ENCODE measurements around the gene CFAP74. TPM values are rescaled to one million over a fixed set of nuclear protein-coding genes. Genes with fewer than 3 reads are reported as not detected.

CFAP74 gene
- total RNA-seq, 1 experiment from 2014 or later: not detected

DNA sequence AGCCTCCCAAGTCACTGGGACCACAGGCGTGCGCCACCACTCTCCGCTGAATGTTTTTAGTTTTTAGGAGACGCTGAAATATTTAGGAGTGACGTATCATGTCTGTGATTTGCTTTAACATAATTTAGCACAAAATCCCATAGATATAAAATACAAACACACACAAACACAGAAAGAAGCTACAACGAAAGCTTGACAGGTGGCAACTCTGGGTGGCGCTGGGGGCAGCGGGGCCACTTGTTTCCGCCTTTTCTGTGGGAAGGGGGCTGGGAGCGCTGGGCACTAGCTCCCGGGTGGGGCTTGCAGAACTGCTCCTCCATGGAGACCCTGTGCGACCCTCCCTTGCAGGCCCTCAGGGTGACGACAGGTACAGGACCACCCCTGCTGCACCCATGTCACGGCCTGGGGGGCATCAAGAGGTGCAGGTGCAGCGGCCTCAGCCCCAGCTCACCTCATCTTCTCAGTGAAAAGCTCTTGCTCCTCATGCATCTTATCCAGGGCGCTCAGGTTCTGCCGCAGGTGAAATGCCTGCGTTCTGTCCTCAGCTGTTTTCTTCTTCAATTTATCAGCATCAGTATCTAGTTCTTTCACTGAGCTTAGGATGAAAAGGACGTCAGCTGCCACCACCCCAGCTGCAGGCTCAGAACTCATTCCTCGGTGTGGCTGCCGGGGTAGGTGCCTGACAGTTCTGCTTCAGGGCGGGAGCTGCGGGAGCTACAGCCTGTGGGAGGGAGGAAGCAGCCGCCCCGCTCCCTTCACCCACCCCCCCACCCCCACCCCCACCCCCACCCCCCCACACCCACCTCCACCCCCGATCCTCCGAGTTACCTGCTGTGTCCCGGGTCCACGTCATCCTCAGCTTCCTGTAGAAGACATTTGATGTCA is 15.3 kb downstream of the CFAP74 start:
- H4K20me1 ChIP-seq (ENCODE audit: low read length): no peaks in the 10 kb centered on the region
- H3K27ac ChIP-seq (ENCODE audit: low read length): no peak overlapping the region
- H3K9me3 ChIP-seq (ENCODE audit: low read length): no peaks in the 10 kb centered on the region
- H3K4me1 ChIP-seq (ENCODE audit: insufficient read depth, low read length): no peaks in the 10 kb centered on the region
- CTCF ChIA-PET: interaction anchor here (0.6 kb wide), 1 partner anchor 19 kb away, joined by 6 read pairs; no protein-coding TSS in a partner anchor
- H3K27me3 ChIP-seq (ENCODE audit: low read length): no peaks in the 10 kb centered on the region
- H3F3A ChIP-seq (ENCODE audit: low read length, unreplicated experiment): no peaks in the 10 kb centered on the region
- no TSS peak for BruUV-seq (replicated peaks)
- H3K9me2 ChIP-seq (replicated peaks; ENCODE audit: low read length): no peaks in the 10 kb centered on the region
- no peak overlapping the region for H2AFZ ChIP-seq (ENCODE audit: low read length)
- no peaks in the 10 kb centered on the region for H3K36me3 ChIP-seq (ENCODE audit: low read depth, low read length)
- no peak overlapping the region for H3K4me3 ChIP-seq (ENCODE audit: low read length)
- ATAC-seq (no peak), DNase-seq (no peak)
- H3K9ac ChIP-seq (ENCODE audit: low read length): no peak overlapping the region
- H3K4me2 ChIP-seq (ENCODE audit: low read length): no peak overlapping the region
- POLR2A ChIA-PET (ENCODE audit: unreplicated experiment): no interaction called here
- H3K79me2 ChIP-seq (ENCODE audit: low read length): no peaks in the 10 kb centered on the region
- no peak for TF ChIP-seq EZH2phosphoT487 (IDR thresholded peaks at IDR 0.05; ENCODE audit: borderline replicate concordance, low read length)
- no peak for TF ChIP-seq EZH2 (IDR thresholded peaks at IDR 0.05; ENCODE audit: low read length, unreplicated experiment)
- TF ChIP-seq, protein P1, sequence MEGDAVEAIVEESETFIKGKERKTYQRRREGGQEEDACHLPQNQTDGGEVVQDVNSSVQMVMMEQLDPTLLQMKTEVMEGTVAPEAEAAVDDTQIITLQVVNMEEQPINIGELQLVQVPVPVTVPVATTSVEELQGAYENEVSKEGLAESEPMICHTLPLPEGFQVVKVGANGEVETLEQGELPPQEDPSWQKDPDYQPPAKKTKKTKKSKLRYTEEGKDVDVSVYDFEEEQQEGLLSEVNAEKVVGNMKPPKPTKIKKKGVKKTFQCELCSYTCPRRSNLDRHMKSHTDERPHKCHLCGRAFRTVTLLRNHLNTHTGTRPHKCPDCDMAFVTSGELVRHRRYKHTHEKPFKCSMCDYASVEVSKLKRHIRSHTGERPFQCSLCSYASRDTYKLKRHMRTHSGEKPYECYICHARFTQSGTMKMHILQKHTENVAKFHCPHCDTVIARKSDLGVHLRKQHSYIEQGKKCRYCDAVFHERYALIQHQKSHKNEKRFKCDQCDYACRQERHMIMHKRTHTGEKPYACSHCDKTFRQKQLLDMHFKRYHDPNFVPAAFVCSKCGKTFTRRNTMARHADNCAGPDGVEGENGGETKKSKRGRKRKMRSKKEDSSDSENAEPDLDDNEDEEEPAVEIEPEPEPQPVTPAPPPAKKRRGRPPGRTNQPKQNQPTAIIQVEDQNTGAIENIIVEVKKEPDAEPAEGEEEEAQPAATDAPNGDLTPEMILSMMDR (conservative IDR thresholded peaks at IDR 0.05; ENCODE audit: low read depth, low read length): no peak
- intact Hi-C loops (cut with micrococcal nuclease): no loop called here

DNA sequence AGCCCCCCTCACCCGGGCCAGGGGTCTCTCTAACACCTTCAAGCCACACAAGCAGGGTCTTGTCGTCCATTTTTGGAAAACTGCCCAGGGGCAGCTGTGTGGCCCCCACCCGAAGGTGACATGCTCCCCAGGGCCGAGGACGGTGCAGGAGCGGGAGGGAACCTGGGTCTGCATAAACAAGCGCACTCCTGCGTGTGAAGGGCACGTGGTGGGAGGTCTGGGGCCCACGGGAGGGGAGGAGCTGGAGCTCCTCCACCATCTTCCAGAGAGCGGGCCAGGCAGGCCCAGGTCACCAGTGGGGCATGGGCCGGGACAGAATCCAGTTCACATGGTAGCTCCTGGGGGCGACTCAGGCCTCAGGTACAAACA is 16.5 kb downstream of the CFAP74 start:
- ChIA-PET POLR2A (ENCODE audit: unreplicated experiment) (no interaction called here), CTCF (no interaction called here)
- H3K4me3 ChIP-seq (ENCODE audit: low read length): no peak overlapping the region
- no peaks in the 10 kb centered on the region for H4K20me1 ChIP-seq (ENCODE audit: low read length)
- H3K9me3 ChIP-seq (ENCODE audit: low read length): no peaks in the 10 kb centered on the region
- H3K27me3 ChIP-seq (ENCODE audit: low read length): no peaks in the 10 kb centered on the region
- H3K9ac ChIP-seq (ENCODE audit: low read length): no peak overlapping the region
- no peak for ATAC-seq
- intact Hi-C loops (cut with micrococcal nuclease): no loop called here
- H3K4me1 ChIP-seq (ENCODE audit: insufficient read depth, low read length): no peaks in the 10 kb centered on the region
- H3K27ac ChIP-seq (ENCODE audit: low read length): no peak overlapping the region
- no peak overlapping the region for H2AFZ ChIP-seq (ENCODE audit: low read length)
- no peaks in the 10 kb centered on the region for H3K36me3 ChIP-seq (ENCODE audit: low read depth, low read length)
- BruUV-seq (replicated peaks): no TSS peak
- no peaks in the 10 kb centered on the region for H3K9me2 ChIP-seq (replicated peaks; ENCODE audit: low read length)
- no peak overlapping the region for H3K4me2 ChIP-seq (ENCODE audit: low read length)
- no peak for DNase-seq
- H3F3A ChIP-seq (ENCODE audit: low read length, unreplicated experiment): no peaks in the 10 kb centered on the region
- TF ChIP-seq EZH2phosphoT487 (IDR thresholded peaks at IDR 0.05; ENCODE audit: borderline replicate concordance, low read length): no peak
- TF ChIP-seq, protein P1 (conservative IDR thresholded peaks at IDR 0.05; ENCODE audit: low read depth, low read length): no peak
- no peak for TF ChIP-seq EZH2 (IDR thresholded peaks at IDR 0.05; ENCODE audit: low read length, unreplicated experiment)
- no peaks in the 10 kb centered on the region for H3K79me2 ChIP-seq (ENCODE audit: low read length)

DNA sequence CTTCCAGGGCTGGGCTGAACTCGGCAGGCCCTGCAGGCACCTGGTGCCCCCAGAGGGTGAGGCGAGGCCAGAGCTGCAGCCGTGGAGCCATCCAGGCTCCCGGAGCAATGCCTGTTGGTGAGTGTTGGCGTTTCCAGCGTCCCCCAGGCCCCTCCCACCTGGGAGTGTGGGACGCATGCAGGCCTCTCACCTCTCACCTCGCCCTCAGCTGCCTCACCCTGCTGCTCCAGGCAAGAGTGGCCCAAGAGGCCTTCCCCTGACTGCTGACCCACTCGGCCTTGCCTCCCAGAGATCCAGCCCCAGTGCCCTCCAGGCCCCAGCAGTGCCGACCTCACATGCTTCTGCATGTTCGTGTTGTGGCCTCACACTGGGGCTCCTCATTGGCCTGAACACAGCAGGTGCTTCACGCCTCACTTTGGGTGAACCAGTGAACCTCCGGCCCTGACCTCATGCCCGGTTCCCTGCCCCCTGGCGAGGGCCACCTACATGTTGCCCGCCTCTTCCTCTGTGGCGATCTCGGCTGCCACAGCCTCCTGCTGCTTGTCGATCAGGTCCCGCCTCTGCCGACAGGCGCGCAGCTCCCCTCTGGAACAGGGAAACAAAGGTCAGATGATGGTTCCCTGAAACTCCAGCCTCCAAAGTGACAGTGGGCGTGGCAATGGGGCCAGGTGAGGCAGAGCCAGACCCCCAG is 17.0 kb downstream of the CFAP74 start:
- TF ChIP-seq, protein P1 (conservative IDR thresholded peaks at IDR 0.05; ENCODE audit: low read depth, low read length): no peak
- no peak for TF ChIP-seq EZH2 (IDR thresholded peaks at IDR 0.05; ENCODE audit: low read length, unreplicated experiment)
- TF ChIP-seq EZH2phosphoT487 (IDR thresholded peaks at IDR 0.05; ENCODE audit: borderline replicate concordance, low read length): no peak
- Histone ChIP-seq H3K27ac (ENCODE audit: low read length) (no peak overlapping the region), H3K9me3 (ENCODE audit: low read length) (no peaks in the 10 kb centered on the region), H3K4me3 (ENCODE audit: low read length) (no peak overlapping the region), H3K9ac (ENCODE audit: low read length) (no peak overlapping the region), H3K4me2 (ENCODE audit: low read length) (no peak overlapping the region), H3K27me3 (ENCODE audit: low read length) (no peaks in the 10 kb centered on the region), H3K9me2 (replicated peaks; ENCODE audit: low read length) (no peaks in the 10 kb centered on the region), H3K36me3 (ENCODE audit: low read depth, low read length) (no peaks in the 10 kb centered on the region), H3K79me2 (ENCODE audit: low read length) (no peaks in the 10 kb centered on the region), H2AFZ (ENCODE audit: low read length) (no peak overlapping the region), H4K20me1 (ENCODE audit: low read length) (no peaks in the 10 kb centered on the region), H3F3A (ENCODE audit: low read length, unreplicated experiment) (no peaks in the 10 kb centered on the region), H3K4me1 (ENCODE audit: insufficient read depth, low read length) (no peaks in the 10 kb centered on the region)
- CTCF ChIA-PET: no interaction called here
- POLR2A ChIA-PET (ENCODE audit: unreplicated experiment): no interaction called here
- intact Hi-C loops (cut with micrococcal nuclease): no loop called here
- BruUV-seq (replicated peaks): no TSS peak
- DNase-seq: no peak
- no peak for ATAC-seq

Measured in PC-3 (cell line).